Gastroesophageal sphincter (tissue), 4 donors: Measurements from ENCODE around the gene NAA20. TPM values are rescaled to one million over a fixed set of nuclear protein-coding genes. Genes with fewer than 3 reads are reported as not detected.

ENCODE experiments used
- ATAC-seq: fragments of 150-250 bp; one replicate; pipeline ENCODE4 v1.9.1; 2016; ENCODE audit warnings: mild to moderate bottlenecking, moderate library complexity
- H3K27ac ChIP-seq, 4 donors: fragments of 200-600 bp; sonication (generic) in 3 of 4; 1 replicate in 3 of 4; 2 replicates in 1 of 4; pipeline ENCODE4 v1.5.1; 2016 to 2019
- H3K27me3 ChIP-seq: fragments of 200-600 bp; sonication (generic); one replicate; pipeline ENCODE4 v1.5.1; 2019
- H3K36me3 ChIP-seq, 2 donors: fragments of 200-600 bp; sonication (generic); one replicate each; pipeline ENCODE4 v1.5.1; 2019; ENCODE audit warnings: control low read depth in 1 of 2
- H3K4me1 ChIP-seq, 3 donors: fragments of 200-600 bp; sonication (generic); 1 replicate in 2 of 3; 2 replicates in 1 of 3; pipeline ENCODE4 v1.5.1; 2016 to 2019; ENCODE audit warnings: control low read depth in 2 of 3
- H3K4me3 ChIP-seq, 2 donors: fragments of 200-600 bp; sonication (generic); one replicate each; pipeline ENCODE4 v1.5.1; 2019; ENCODE audit warnings: mild to moderate bottlenecking in 1 of 2, moderate library complexity in 1 of 2
- H3K9me3 ChIP-seq, 3 donors: fragments of 200-600 bp; sonication (generic); one replicate each; pipeline ENCODE4 v1.5.1; 2017 to 2019; ENCODE audit warnings: control low read depth in 2 of 3
- CTCF ChIP-seq, 4 experiments: fragments of 200-600 bp in 2 of 4; fragments of 450-650 bp in 2 of 4; sonication (generic) in 1 of 4; IDR thresholded peaks; one replicate each; pipeline ENCODE4 v1.5.1; 2017 to 2019; ENCODE audit warnings: antibody characterized with exemption in 4 of 4, mild to moderate bottlenecking in 2 of 4, moderate library complexity in 2 of 4
- EP300 ChIP-seq: sonication (generic); formaldehyde crosslinking; IDR thresholded peaks from one replicate; pipeline ENCODE4 v1.6.1; 2017; ENCODE audit warnings: antibody characterized with exemption, mild to moderate bottlenecking
- POLR2A ChIP-seq, 2 donors: fragments of 450-650 bp; IDR thresholded peaks; one replicate each; pipeline ENCODE4 v1.6.1; 2017; ENCODE audit warnings: antibody characterized with exemption in 2 of 2, mild to moderate bottlenecking in 2 of 2, moderate library complexity in 1 of 2
- POLR2AphosphoS5 ChIP-seq: sonication (generic); formaldehyde crosslinking; IDR thresholded peaks from one replicate; pipeline ENCODE4 v1.6.1; 2017; ENCODE audit warnings: antibody characterized with exemption
- WGBS, 2 donors: methylation state at CpG; one replicate each; pipeline ENCODE4 v1.1.5; 2018; ENCODE audit warnings: low coverage in 1 of 2; 5-methylcytosine and 5-hydroxymethylcytosine counted together
- total RNA-seq, 4 donors: library from RNA; depleted of rRNA; stranded (reverse); fragments of >200 nt; gene quantifications; one replicate each; pipeline ENCODE4 v1.1.0, GENCODE V29; 2016

The NAA20 gene
- total RNA-seq, 4 donors from 2014 or later: 22.7 to 47.0 (median 31.0) TPM

- Histone ChIP-seq H3K4me1 (peaks cover 0 to 44% (median 23%) of the 10 kb centered on the region in 3 donors), H3K27ac (no peak overlapping the region)
Measured at GRCh38 chr20:20005342-20005741, 11.8 kb upstream of the NAA20 start.

DNA sequence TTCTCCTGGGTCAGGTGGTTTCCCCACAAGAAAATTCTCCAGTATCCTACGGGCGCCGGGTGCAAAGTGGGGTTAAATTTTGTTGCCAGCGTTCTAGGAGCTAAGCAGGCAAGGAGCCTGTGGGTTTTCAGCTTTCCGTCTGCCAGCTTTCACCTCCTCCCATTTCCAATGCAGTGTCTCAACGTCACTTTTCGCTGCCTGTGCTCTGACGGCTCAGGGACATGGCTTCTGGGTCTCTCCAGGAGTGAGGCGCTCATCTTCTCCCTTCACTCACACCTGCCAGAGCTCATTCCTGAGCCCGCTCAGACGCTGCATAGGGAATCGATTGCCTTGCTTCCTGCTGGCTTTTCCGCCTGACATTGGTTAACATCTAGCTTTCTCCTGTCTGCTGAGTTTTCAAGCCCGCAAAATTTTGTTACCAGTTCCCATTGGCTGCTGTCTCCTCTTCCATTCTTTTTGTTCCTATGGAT is 7.3 kb upstream of the NAA20 start:
- Histone ChIP-seq H3K27ac (peak overlapping the region in 1 of 4 donors; percentile 8), H3K4me3 (no peak overlapping the region), H3K9me3 (no peaks in the 10 kb centered on the region), H3K4me1 (peaks cover 0 to 23% (median 16%) of the 10 kb centered on the region in 3 donors), H3K27me3 (no peaks in the 10 kb centered on the region), H3K36me3 (no peaks in the 10 kb centered on the region)
- TF ChIP-seq EP300 (no peak), POLR2AphosphoS5 (no peak), CTCF (IDR thresholded peaks at IDR 0.05) (no peak), POLR2A (IDR thresholded peaks at IDR 0.05) (no peak)
- WGBS, 2 donors: 46 to 52% methylated on average over 11 to 12 of the region's 14 CpGs
- no peak for ATAC-seq

More at GRCh38 chr20:20005342-20005741, 11.8 kb upstream of the NAA20 start:
- TF ChIP-seq POLR2A (IDR thresholded peaks at IDR 0.05): no peak
- TF ChIP-seq EP300: no peak
- TF ChIP-seq POLR2AphosphoS5: no peak
- no peak for TF ChIP-seq CTCF (IDR thresholded peaks at IDR 0.05)
- H3K4me3 ChIP-seq: no peak overlapping the region
- WGBS, 2 donors: 78 to 79% methylated on average over 4 to 6 of the region's 7 CpGs
- no peak for ATAC-seq
- no peaks in the 10 kb centered on the region for H3K9me3 ChIP-seq
- H3K36me3 ChIP-seq: peaks cover 0 to 16% of the 10 kb centered on the region in 2 donors
- no peaks in the 10 kb centered on the region for H3K27me3 ChIP-seq

DNA sequence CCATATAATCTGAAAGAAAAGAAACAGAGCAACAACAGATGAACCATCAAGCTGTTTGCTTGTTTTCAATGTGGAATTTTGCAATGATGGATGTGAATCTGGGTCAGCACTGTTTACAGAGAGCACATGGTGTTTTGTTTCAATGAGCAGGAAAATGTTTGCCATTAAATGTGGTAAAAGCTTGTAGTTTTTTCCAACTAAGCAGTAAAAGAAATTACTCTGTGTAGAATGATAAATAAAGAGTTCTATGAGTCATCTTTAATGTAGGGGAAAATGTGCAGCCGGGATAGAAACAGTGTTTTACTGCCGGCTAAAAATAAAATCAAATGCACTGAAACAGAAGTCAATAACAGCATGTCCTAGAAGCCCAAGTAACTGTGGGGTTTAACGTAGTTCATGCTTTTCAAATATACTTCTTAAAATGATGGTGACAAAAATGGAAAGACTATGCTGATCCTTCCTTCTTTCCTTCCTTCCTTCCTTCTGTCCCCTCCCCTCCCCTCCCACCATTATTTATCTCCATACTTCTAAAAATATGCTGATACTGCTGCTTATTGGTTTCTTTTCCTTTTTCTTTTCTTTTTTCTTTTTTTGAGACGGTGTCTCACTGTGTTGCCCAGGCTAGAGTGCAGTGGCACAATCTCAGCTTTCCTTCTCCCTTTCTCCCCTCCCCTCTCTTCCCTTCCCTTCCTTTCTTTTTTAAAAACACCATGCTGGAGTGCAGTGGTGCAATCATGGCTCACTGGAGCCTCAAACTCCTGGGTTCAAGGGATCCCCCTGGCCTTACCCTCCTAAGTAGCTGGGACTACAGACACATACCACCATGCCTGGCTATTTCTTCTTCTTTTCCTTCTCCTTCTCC is 6.3 kb upstream of the NAA20 start:
- Histone ChIP-seq H3K27me3 (no peaks in the 10 kb centered on the region), H3K4me3 (no peak overlapping the region), H3K36me3 (no peaks in the 10 kb centered on the region), H3K9me3 (no peaks in the 10 kb centered on the region), H3K4me1 (peaks cover 0 to 23% (median 16%) of the 10 kb centered on the region in 3 donors), H3K27ac (peak overlapping the region in 2 of 4 donors; percentile 42 to 60)
- TF ChIP-seq POLR2A (IDR thresholded peaks at IDR 0.05) (no peak), POLR2AphosphoS5 (peak; percentile 53), EP300 (no peak), CTCF (IDR thresholded peaks at IDR 0.05) (no peak)
- peak; percentile 36 for ATAC-seq
- WGBS, 2 donors: 0 to 14% methylated on average over 3 to 4 of the region's 4 CpGs

DNA sequence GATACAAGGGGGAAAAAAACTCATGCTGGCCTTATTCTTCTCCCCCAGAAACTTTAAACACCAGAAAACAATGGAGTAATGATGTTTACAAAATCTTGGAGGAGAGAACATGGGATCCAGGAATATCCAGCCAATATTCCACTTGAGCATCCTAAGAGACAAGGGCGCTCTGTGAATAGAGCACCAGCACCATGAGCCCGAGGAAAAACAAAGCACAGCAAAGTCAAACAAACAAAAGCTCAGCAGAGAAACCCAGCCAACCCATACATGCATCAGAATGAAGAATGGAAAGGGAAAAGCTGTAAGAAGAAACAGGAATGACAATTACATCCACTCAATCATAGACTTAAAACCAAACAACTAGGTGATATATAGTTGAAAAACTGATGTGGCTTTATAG is 4.6 kb upstream of the NAA20 start:
- ATAC-seq: no peak
- no peak overlapping the region for H3K27ac ChIP-seq
- H3K36me3 ChIP-seq: no peaks in the 10 kb centered on the region
- 20% methylated on average over 1 of the region's 2 CpGs; no CpG with 5 or more reads in 1 of the 2 donors for WGBS, 2 donors
- H3K27me3 ChIP-seq: no peaks in the 10 kb centered on the region
- H3K4me3 ChIP-seq: no peak overlapping the region
- no peak for TF ChIP-seq POLR2AphosphoS5
- TF ChIP-seq EP300: no peak
- TF ChIP-seq POLR2A (IDR thresholded peaks at IDR 0.05): no peak
- TF ChIP-seq CTCF (IDR thresholded peaks at IDR 0.05): no peak
- no peaks in the 10 kb centered on the region for H3K9me3 ChIP-seq
- peaks cover 0 to 30% (median 21%) of the 10 kb centered on the region in 3 donors for H3K4me1 ChIP-seq
